CD14-positive monocyte (primary cell): ENCODE data around the gene MLX. TPM values are rescaled to one million over a fixed set of nuclear protein-coding genes. Genes with fewer than 3 reads are reported as not detected.

Experiments used
- DNase-seq, 3 donors: peaks; one replicate each; pipeline ENCODE4 v3.0.0-alpha.2; 2011 to 2022
- H2AFZ ChIP-seq: 2 replicates; pipeline ENCODE4 v1.6.0; 2012; ENCODE audit warnings: mild to moderate bottlenecking, low read depth, low read length, inconsistent platforms; ENCODE audit not compliant: insufficient read depth, poor library complexity, severe bottlenecking
- H3K27ac ChIP-seq, 2 donors: 1 replicate in 1 of 2; 2 replicates in 1 of 2; pipeline ENCODE4 v1.5.1; 2012 to 2013; ENCODE audit warnings: low read length in 2 of 2, control low read depth in 1 of 2, inconsistent platforms in 1 of 2, low read depth in 1 of 2, mild to moderate bottlenecking in 1 of 2
- H3K27me3 ChIP-seq, 2 donors: one replicate each; pipeline versions ENCODE4 v1.6.0 to v1.6.1; 2011 to 2013; ENCODE audit warnings: low read length in 2 of 2; ENCODE audit not compliant: control insufficient read depth in 2 of 2, insufficient read depth in 2 of 2
- H3K36me3 ChIP-seq, 2 donors: replicated peaks in 1 of 2; 1 replicate in 1 of 2; 2 replicates in 1 of 2; pipeline versions ENCODE4 v1.5.1 to v1.6.1; 2012 to 2013; ENCODE audit warnings: low read length in 2 of 2, control low read depth in 1 of 2, inconsistent platforms in 1 of 2, mild to moderate bottlenecking in 1 of 2; ENCODE audit not compliant: insufficient read depth in 2 of 2, control insufficient read depth in 1 of 2
- H3K4me1 ChIP-seq, 2 donors: 1 replicate in 1 of 2; 2 replicates in 1 of 2; pipeline versions ENCODE4 v1.5.1 to v1.6.1; 2012 to 2013; ENCODE audit warnings: low read length in 2 of 2, control low read depth in 1 of 2, inconsistent platforms in 1 of 2, mild to moderate bottlenecking in 1 of 2, moderate library complexity in 1 of 2; ENCODE audit not compliant: insufficient read depth in 2 of 2, control insufficient read depth in 1 of 2
- H3K4me2 ChIP-seq: replicated peaks from 2 replicates; pipeline ENCODE3; 2012; ENCODE audit warnings: low read length, moderate library complexity, mild to moderate bottlenecking; ENCODE audit not compliant: poor library complexity, severe bottlenecking; ENCODE audit errors: extremely low read depth
- H3K4me3 ChIP-seq, 3 experiments: fragments of 200-600 bp in 1 of 3; sonication (generic) in 1 of 3; replicated peaks in 1 of 3; 1 replicate in 2 of 3; 2 replicates in 1 of 3; pipeline ENCODE4 v1.5.1; 2011 to 2013; ENCODE audit warnings: low read length in 3 of 3, mild to moderate bottlenecking in 3 of 3, control low read depth in 2 of 3, low read depth in 2 of 3, inconsistent platforms in 1 of 3, moderate library complexity in 1 of 3
- H3K79me2 ChIP-seq: 2 replicates; pipeline ENCODE4 v1.6.0; 2012; ENCODE audit warnings: mild to moderate bottlenecking, control low read depth, inconsistent platforms, low read length, moderate library complexity; ENCODE audit not compliant: insufficient read depth
- H3K9ac ChIP-seq: 2 replicates; pipeline ENCODE4 v1.6.0; 2017; ENCODE audit warnings: low read length, mild to moderate bottlenecking; ENCODE audit not compliant: insufficient read depth, poor library complexity, severe bottlenecking
- H3K9me3 ChIP-seq, 2 donors: replicated peaks in 1 of 2; 1 replicate in 1 of 2; 2 replicates in 1 of 2; pipeline versions ENCODE4 v1.5.1 to v1.6.1; 2012 to 2013; ENCODE audit warnings: low read length in 2 of 2, control low read depth in 1 of 2; ENCODE audit not compliant: control insufficient read depth in 1 of 2, insufficient read depth in 1 of 2
- H4K20me1 ChIP-seq: 2 replicates; pipeline ENCODE4 v1.6.0; 2012; ENCODE audit warnings: mild to moderate bottlenecking, low read length, control low read depth, moderate library complexity; ENCODE audit not compliant: insufficient read depth
- H3K27ac Mint-ChIP-seq, 7 donors: one replicate each; pipeline ENCODE4 v1.8.0; 2020; ENCODE audit warnings: mild to moderate bottlenecking in 7 of 7, mixed read lengths in 7 of 7, moderate library complexity in 6 of 7, inconsistent platforms in 2 of 7
- H3K27me3 Mint-ChIP-seq, 3 donors: one replicate each; pipeline ENCODE4 v1.8.0; 2021 to 2022; ENCODE audit warnings: low read depth in 3 of 3, mild to moderate bottlenecking in 3 of 3, mixed read lengths in 3 of 3, moderate library complexity in 3 of 3, inconsistent platforms in 1 of 3
- H3K36me3 Mint-ChIP-seq, 2 donors: one replicate each; pipeline ENCODE4 v1.8.0; 2020; ENCODE audit warnings: mixed read lengths in 2 of 2, inconsistent platforms in 1 of 2, mild to moderate bottlenecking in 1 of 2
- H3K4me1 Mint-ChIP-seq: one replicate; pipeline ENCODE4 v1.8.0; 2020; ENCODE audit warnings: mild to moderate bottlenecking, mixed read lengths
- H3K4me3 Mint-ChIP-seq, 2 donors: one replicate each; pipeline ENCODE4 v1.8.0; 2020; ENCODE audit warnings: mild to moderate bottlenecking in 2 of 2, mixed read lengths in 2 of 2, moderate library complexity in 1 of 2
- H3K9me3 Mint-ChIP-seq, 7 donors: one replicate each; pipeline ENCODE4 v1.8.0; 2020 to 2022; ENCODE audit warnings: mixed read lengths in 7 of 7, mild to moderate bottlenecking in 6 of 7, moderate library complexity in 6 of 7, inconsistent platforms in 2 of 7
- WGBS: methylation state at CpG from one replicate; pipeline ENCODE4 v1.1.5; 2013; ENCODE audit warnings: missing lambda C conversion rate; ENCODE audit not compliant: insufficient coverage; 5-methylcytosine and 5-hydroxymethylcytosine counted together
- intact Hi-C, 2 donors: fragments of 100-400 bp; cut with micrococcal nuclease; formaldehyde crosslinking; loops; one replicate each; pipeline versions ENCODE4 v1.15.0 to v1.15.1; 2023
- polyA plus RNA-seq, 3 donors: library from polyadenylated mRNA; depleted of rRNA in 1 of 3; unstranded in 2 of 3; stranded (reverse) in 1 of 3; fragments of 300-500 nt in 2 of 3; fragments of >200 nt in 1 of 3; fragmentation: Illumina TruSeq in 2 of 3; gene quantifications; 1 replicate in 2 of 3; 2 replicates in 1 of 3; pipeline ENCODE4 v1.2.3, GENCODE V29; 2012 to 2021
- TF ChIP-seq, protein P1 (sequence below): fragments of 200-600 bp; IDR thresholded peaks from one replicate; pipeline ENCODE4 v1.8.0; 2022; ENCODE audit warnings: antibody characterized with exemption, mild to moderate bottlenecking

Gene MLX
- polyA plus RNA-seq, 3 donors = 61.4 to 106 (median 63.5) TPM

DNA sequence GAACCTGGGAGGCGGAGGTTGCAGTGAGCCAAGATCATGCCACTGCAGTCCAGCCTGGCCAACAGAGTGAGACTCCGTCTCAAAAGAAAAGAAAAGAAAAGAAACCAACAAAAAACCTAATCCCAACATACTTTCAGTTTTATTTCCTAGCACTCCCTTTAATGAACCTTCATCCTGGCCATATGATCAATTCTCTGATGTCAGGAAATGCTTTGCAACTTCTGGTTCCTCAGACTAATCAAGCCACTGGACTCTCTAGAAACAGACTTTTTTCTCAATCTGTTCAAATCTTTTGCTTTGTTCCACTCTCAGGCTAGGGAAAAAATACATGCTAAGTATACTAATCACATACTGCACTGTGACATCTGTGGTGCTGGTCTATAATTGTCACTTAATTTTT, 24.0 kb downstream of the MLX start:
- TF ChIP-seq, protein P1, sequence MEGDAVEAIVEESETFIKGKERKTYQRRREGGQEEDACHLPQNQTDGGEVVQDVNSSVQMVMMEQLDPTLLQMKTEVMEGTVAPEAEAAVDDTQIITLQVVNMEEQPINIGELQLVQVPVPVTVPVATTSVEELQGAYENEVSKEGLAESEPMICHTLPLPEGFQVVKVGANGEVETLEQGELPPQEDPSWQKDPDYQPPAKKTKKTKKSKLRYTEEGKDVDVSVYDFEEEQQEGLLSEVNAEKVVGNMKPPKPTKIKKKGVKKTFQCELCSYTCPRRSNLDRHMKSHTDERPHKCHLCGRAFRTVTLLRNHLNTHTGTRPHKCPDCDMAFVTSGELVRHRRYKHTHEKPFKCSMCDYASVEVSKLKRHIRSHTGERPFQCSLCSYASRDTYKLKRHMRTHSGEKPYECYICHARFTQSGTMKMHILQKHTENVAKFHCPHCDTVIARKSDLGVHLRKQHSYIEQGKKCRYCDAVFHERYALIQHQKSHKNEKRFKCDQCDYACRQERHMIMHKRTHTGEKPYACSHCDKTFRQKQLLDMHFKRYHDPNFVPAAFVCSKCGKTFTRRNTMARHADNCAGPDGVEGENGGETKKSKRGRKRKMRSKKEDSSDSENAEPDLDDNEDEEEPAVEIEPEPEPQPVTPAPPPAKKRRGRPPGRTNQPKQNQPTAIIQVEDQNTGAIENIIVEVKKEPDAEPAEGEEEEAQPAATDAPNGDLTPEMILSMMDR = no peak
- Mint-ChIP-seq H3K27ac (peak overlapping the region in 1 of 7 donors; percentile 45), H3K4me3 (no peak overlapping the region), H3K36me3 (peaks cover 63 to 83% of the 10 kb centered on the region in 2 donors), H3K27me3 (peaks cover 0 to 3% (median 0%) of the 10 kb centered on the region in 3 donors), H3K9me3 (peaks cover 0 to 2% (median 0%) of the 10 kb centered on the region in 7 donors), H3K4me1 (peaks cover 11% of the 10 kb centered on the region)
- intact Hi-C loops = no loop called here
- no peak overlapping the region for H2AFZ ChIP-seq
- no peaks in the 10 kb centered on the region for H3K27me3 ChIP-seq
- no peak overlapping the region for H3K4me3 ChIP-seq
- no peak overlapping the region for H3K4me2 ChIP-seq
- H3K4me1 ChIP-seq = peaks cover 2 to 3% of the 10 kb centered on the region in 2 donors
- H3K9me3 ChIP-seq = no peaks in the 10 kb centered on the region
- H3K27ac ChIP-seq = no peak overlapping the region
- 100% methylated on average over 2 of the region's 2 CpGs for WGBS
- H3K36me3 ChIP-seq = peaks cover 64 to 87% of the 10 kb centered on the region in 2 donors
- no peak overlapping the region for H3K9ac ChIP-seq
- H4K20me1 ChIP-seq = peaks cover 41% of the 10 kb centered on the region
- no peak for DNase-seq
- no peaks in the 10 kb centered on the region for H3K79me2 ChIP-seq

DNA sequence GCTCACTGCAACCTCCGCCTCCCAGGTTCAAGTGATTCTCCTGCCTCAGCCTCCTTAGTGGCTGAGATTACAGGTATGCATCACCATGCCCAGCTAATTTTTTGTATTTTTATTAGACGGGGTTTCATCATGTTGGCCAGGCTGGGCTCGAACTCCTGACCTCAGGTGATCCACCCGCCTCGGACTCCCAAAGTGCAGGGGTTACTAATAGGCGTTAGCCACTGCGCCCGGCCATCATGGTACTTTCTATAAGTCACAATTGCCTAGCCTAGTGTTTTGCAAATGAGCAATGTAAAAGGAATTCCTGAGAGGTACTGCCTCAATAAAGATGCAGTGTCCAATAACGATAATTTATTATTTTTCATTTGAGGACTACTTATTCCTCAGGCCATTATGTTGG, 24.5 kb downstream of the MLX start:
- Histone ChIP-seq H3K4me3 (no peak overlapping the region), H3K9ac (no peak overlapping the region), H3K27me3 (no peaks in the 10 kb centered on the region), H2AFZ (no peak overlapping the region), H3K36me3 (peaks cover 62 to 83% of the 10 kb centered on the region in 2 donors), H3K4me2 (no peak overlapping the region), H3K79me2 (peaks cover under 1% of the 10 kb centered on the region), H3K9me3 (no peaks in the 10 kb centered on the region), H3K27ac (no peak overlapping the region), H3K4me1 (no peaks in the 10 kb centered on the region), H4K20me1 (peaks cover 44% of the 10 kb centered on the region)
- peaks cover 0 to 3% (median 0%) of the 10 kb centered on the region in 3 donors for H3K27me3 Mint-ChIP-seq
- peaks cover 6% of the 10 kb centered on the region for H3K4me1 Mint-ChIP-seq
- TF ChIP-seq, protein P1 = no peak
- H3K36me3 Mint-ChIP-seq = peaks cover 60 to 80% of the 10 kb centered on the region in 2 donors
- peak overlapping the region in 1 of 7 donors; percentile 45 for H3K27ac Mint-ChIP-seq
- peaks cover 0 to 2% (median 0%) of the 10 kb centered on the region in 7 donors for H3K9me3 Mint-ChIP-seq
- intact Hi-C loops = no loop called here
- 96% methylated on average over 8 of the region's 9 CpGs for WGBS
- no peak for DNase-seq
- no peak overlapping the region for H3K4me3 Mint-ChIP-seq
